ELR (cell line): ENCODE data around the gene TGFBR3L.

Experiments used
- DNase-seq: peaks from one replicate; pipeline ENCODE4 v3.0.0-alpha.2; 2015; ENCODE audit warnings: low read depth

The TGFBR3L gene

GRCh38 chr19:7904074-7905020, 10.3 kb upstream of the TGFBR3L start:
- peak; percentile 49 for DNase-seq

GRCh38 chr19:7905268-7905667, 9.4 kb upstream of the TGFBR3L start:
- DNase-seq: no peak

- DNase-seq: no peak
These were observed 8.8 kb upstream of the TGFBR3L start for GRCh38 chr19:7905859-7906258.

- no peak for DNase-seq
These were observed 7.5 kb upstream of the TGFBR3L start for GRCh38 chr19:7907122-7907521.

GRCh38 chr19:7907544-7907943, 7.1 kb upstream of the TGFBR3L start:
- DNase-seq: no peak

- no peak for DNase-seq
These were observed 6.4 kb upstream of the TGFBR3L start for GRCh38 chr19:7908078-7908699.

- DNase-seq: no peak
These were observed 5.7 kb upstream of the TGFBR3L start for GRCh38 chr19:7908742-7909461.

GRCh38 chr19:7909471-7910067, 5.1 kb upstream of the TGFBR3L start:
- no peak for DNase-seq

GRCh38 chr19:7910321-7911161, 4.1 kb upstream of the TGFBR3L start:
- no peak for DNase-seq

- DNase-seq: no peak
These were observed 3.0 kb upstream of the TGFBR3L start for GRCh38 chr19:7911508-7912143.

- no peak for DNase-seq
These were observed 2.4 kb upstream of the TGFBR3L start for GRCh38 chr19:7912144-7912696.

GRCh38 chr19:7912697-7913564, 1.7 kb upstream of the TGFBR3L start:
- DNase-seq: no peak

GRCh38 chr19:7913652-7914051, 978 bp upstream of the TGFBR3L start:
- no peak for DNase-seq

- DNase-seq: no peak
These were observed 531 bp upstream of the TGFBR3L start for GRCh38 chr19:7914099-7914498.

GRCh38 chr19:7915250-7916102, 846 bp downstream of the TGFBR3L start:
- no peak for DNase-seq

GRCh38 chr19:7916103-7916954, 1.7 kb downstream of the TGFBR3L start:
- DNase-seq: peak; percentile 50

- peak; percentile 20 for DNase-seq
These were observed 2.3 kb downstream of the TGFBR3L start for GRCh38 chr19:7916955-7917266.
